Uterus (tissue), 4 donors: ENCODE results near the gene CIRBP. TPM values are rescaled to one million over a fixed set of nuclear protein-coding genes. Genes with fewer than 3 reads are reported as not detected.

Experiments
- DNase-seq, 2 donors: peaks; one replicate each; pipeline ENCODE4 v3.0.0-alpha.2; 2019 to 2020
- H3K27ac ChIP-seq, 2 donors: fragments of 200-600 bp; sonication (generic); 1 replicate in 1 of 2; 2 replicates in 1 of 2; pipeline ENCODE4 v1.5.1; 2016 to 2018
- H3K27me3 ChIP-seq, 2 donors: fragments of 200-600 bp; sonication (generic); one replicate each; pipeline ENCODE4 v1.5.1; 2018 to 2019; ENCODE audit warnings: control low read depth in 1 of 2
- H3K36me3 ChIP-seq, 2 donors: fragments of 200-600 bp; sonication (generic); one replicate each; pipeline ENCODE4 v1.5.1; 2019; ENCODE audit warnings: control low read depth in 1 of 2
- H3K4me1 ChIP-seq, 2 donors: fragments of 200-600 bp; sonication (generic); one replicate each; pipeline ENCODE4 v1.5.1; 2018 to 2019; ENCODE audit warnings: control low read depth in 1 of 2
- H3K4me3 ChIP-seq, 2 donors: fragments of 200-600 bp; sonication (generic); 1 replicate in 1 of 2; 2 replicates in 1 of 2; pipeline ENCODE4 v1.5.1; 2018 to 2019; ENCODE audit warnings: mild to moderate bottlenecking in 1 of 2
- H3K9me3 ChIP-seq, 2 donors: fragments of 200-600 bp; sonication (generic); one replicate each; pipeline ENCODE4 v1.5.1; 2019; ENCODE audit warnings: control low read depth in 1 of 2
- CTCF ChIP-seq, 4 experiments: fragments of 200-600 bp in 2 of 4; fragments of 450-650 bp in 2 of 4; sonication (generic) in 2 of 4; IDR thresholded peaks; one replicate each; pipeline ENCODE4 v1.5.1; 2016 to 2019; ENCODE audit warnings: antibody characterized with exemption in 4 of 4, mild to moderate bottlenecking in 2 of 4, moderate library complexity in 1 of 4
- POLR2A ChIP-seq, 2 donors: fragments of 450-650 bp; IDR thresholded peaks; one replicate each; pipeline ENCODE4 v1.6.1; 2016; ENCODE audit warnings: antibody characterized with exemption in 2 of 2, mild to moderate bottlenecking in 1 of 2, moderate library complexity in 1 of 2
- intact Hi-C: fragments of 100-400 bp; cut with DNase I; formaldehyde crosslinking; loops from one replicate; pipeline ENCODE4 v1.15.1; 2023; ENCODE audit warnings: low total_unique reads
- total RNA-seq, 4 donors: library from RNA; depleted of rRNA in 3 of 4; stranded (reverse); fragments of >200 nt in 3 of 4; gene quantifications; one replicate each; pipeline versions ENCODE4 v1.1.0 to v1.2.4, GENCODE V29; 2014 to 2023
- donor health status: DM: yes; HTN: yes; CAD: no.

The CIRBP gene
- total RNA-seq, 4 donors from 2014 or later, result 235 to 950 (median 535) TPM

GRCh38 chr19:1288226-1288612 lies 19.1 kb downstream of the CIRBP start:
- Histone ChIP-seq H3K36me3 (no peaks in the 10 kb centered on the region), H3K27me3 (peaks cover 22 to 38% of the 10 kb centered on the region in 2 donors), H3K9me3 (no peaks in the 10 kb centered on the region), H3K4me3 (no peak overlapping the region), H3K4me1 (peaks cover 0 to 5% of the 10 kb centered on the region in 2 donors), H3K27ac (no peak overlapping the region)
- TF ChIP-seq CTCF (IDR thresholded peaks at IDR 0.05), result no peak
- TF ChIP-seq POLR2A (IDR thresholded peaks at IDR 0.05), result no peak
- intact Hi-C loops, result no loop called here
- no peak for DNase-seq

GRCh38 chr19:1288833-1289685 lies 19.9 kb downstream of the CIRBP start:
- Histone ChIP-seq H3K36me3 (no peaks in the 10 kb centered on the region), H3K27me3 (peaks cover 23 to 32% of the 10 kb centered on the region in 2 donors), H3K9me3 (no peaks in the 10 kb centered on the region), H3K4me3 (no peak overlapping the region), H3K4me1 (peaks cover 0 to 5% of the 10 kb centered on the region in 2 donors), H3K27ac (no peak overlapping the region)
- intact Hi-C loops, result no loop called here
- TF ChIP-seq POLR2A (IDR thresholded peaks at IDR 0.05), result no peak
- no peak for TF ChIP-seq CTCF (IDR thresholded peaks at IDR 0.05)
- DNase-seq, result no peak

GRCh38 chr19:1289686-1290025 lies 20.5 kb downstream of the CIRBP start:
- no peaks in the 10 kb centered on the region for H3K9me3 ChIP-seq
- TF ChIP-seq CTCF (IDR thresholded peaks at IDR 0.05), result no peak
- TF ChIP-seq POLR2A (IDR thresholded peaks at IDR 0.05), result no peak
- intact Hi-C loops, result no loop called here
- no peak for DNase-seq
- H3K4me3 ChIP-seq, result no peak overlapping the region
- no peak overlapping the region for H3K27ac ChIP-seq
- H3K36me3 ChIP-seq, result no peaks in the 10 kb centered on the region
- H3K4me1 ChIP-seq, result peaks cover 0 to 5% of the 10 kb centered on the region in 2 donors
- peaks cover 23 to 27% of the 10 kb centered on the region in 2 donors for H3K27me3 ChIP-seq

GRCh38 chr19:1290196-1290702 lies 21.1 kb downstream of the CIRBP start:
- Histone ChIP-seq H3K9me3 (no peaks in the 10 kb centered on the region), H3K4me1 (peaks cover 0 to 7% of the 10 kb centered on the region in 2 donors), H3K4me3 (no peak overlapping the region), H3K36me3 (no peaks in the 10 kb centered on the region), H3K27me3 (peaks cover 23 to 28% of the 10 kb centered on the region in 2 donors), H3K27ac (no peak overlapping the region)
- no peak for TF ChIP-seq POLR2A (IDR thresholded peaks at IDR 0.05)
- TF ChIP-seq CTCF (IDR thresholded peaks at IDR 0.05), result no peak
- intact Hi-C loops, result no loop called here
- no peak for DNase-seq
